Muscle layer of duodenum (tissue), 2 donors: Measurements from ENCODE around the gene CNTNAP2.
"Not testable (repeated sequence)": the region's sequence is repeated elsewhere in the genome, so short reads cannot be mapped to it uniquely, and the experiment has no call there.

ENCODE experiments used
- H3K27ac ChIP-seq: one replicate; pipeline ENCODE4 v1.7.0; 2013; ENCODE audit warnings: mild to moderate bottlenecking, low read length
- H3K27me3 ChIP-seq: one replicate; pipeline ENCODE4 v1.7.0; 2013; ENCODE audit warnings: low read depth, mild to moderate bottlenecking, control low read depth, low read length
- H3K36me3 ChIP-seq, 2 donors: one replicate each; pipeline ENCODE4 v1.7.0; 2013; ENCODE audit warnings: low read length in 2 of 2, control low read depth in 1 of 2, mild to moderate bottlenecking in 1 of 2; ENCODE audit not compliant: insufficient read depth in 2 of 2, control insufficient read depth in 1 of 2
- H3K4me1 ChIP-seq, 2 donors: one replicate each; pipeline ENCODE4 v1.7.0; 2013; ENCODE audit warnings: low read length in 2 of 2, mild to moderate bottlenecking in 2 of 2, control low read depth in 1 of 2, moderate library complexity in 1 of 2; ENCODE audit not compliant: insufficient read depth in 2 of 2, control insufficient read depth in 1 of 2
- H3K4me3 ChIP-seq, 2 donors: one replicate each; pipeline ENCODE4 v1.7.0; 2013; ENCODE audit warnings: low read length in 2 of 2, low read depth in 1 of 2, mild to moderate bottlenecking in 1 of 2
- H3K9me3 ChIP-seq, 2 donors: one replicate each; pipeline ENCODE4 v1.7.0; 2013; ENCODE audit warnings: low read length in 2 of 2, control low read depth in 1 of 2, mild to moderate bottlenecking in 1 of 2; ENCODE audit not compliant: control insufficient read depth in 1 of 2
- donor health status: healthy.

The CNTNAP2 gene

DNA sequence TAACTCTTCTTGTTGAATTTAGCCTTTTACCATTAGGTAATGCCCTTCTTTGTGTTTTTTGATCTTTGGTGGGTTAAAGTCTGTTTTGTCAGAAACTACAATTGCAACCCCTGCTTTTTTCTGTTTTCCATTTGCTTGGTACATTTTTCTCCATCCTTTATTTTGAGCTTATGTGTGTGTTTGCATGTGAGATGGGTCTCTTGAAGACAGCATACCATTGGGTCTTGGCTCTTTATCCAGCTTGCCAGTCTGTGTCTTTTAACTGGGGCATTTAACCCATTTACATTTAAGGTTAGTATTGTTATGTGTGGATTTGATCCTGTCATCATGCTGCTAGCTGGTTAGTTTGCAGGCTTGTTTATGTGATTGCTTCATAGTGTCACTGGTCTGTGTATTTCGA lies 997.9 kb downstream of the CNTNAP2 start:
- peaks cover 0 to 29% of the 10 kb centered on the region in 2 donors for H3K9me3 ChIP-seq
- not testable (repeated sequence) for H3K27ac ChIP-seq, H3K36me3 ChIP-seq, H3K4me3 ChIP-seq, H3K4me1 ChIP-seq, H3K27me3 ChIP-seq

DNA sequence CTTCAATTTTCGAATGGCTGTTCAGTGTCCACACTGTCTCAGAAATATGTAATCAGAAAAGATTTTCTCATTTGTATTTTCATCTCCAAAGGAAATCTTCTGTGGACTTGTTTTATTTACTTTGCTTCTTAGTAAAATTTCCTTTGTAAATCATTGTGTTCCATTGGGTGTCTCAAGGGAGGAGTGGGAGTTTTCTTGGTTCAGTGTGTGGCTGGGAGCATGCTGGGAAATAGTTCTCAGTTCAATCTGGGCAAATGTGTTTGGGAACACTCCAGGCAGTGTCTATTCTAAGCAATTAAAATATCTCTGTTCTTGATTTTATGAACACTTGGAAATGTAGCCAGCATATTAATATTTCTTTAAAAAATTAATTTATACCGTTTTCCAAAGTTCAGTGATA lies 1019.8 kb downstream of the CNTNAP2 start:
- H3K36me3 ChIP-seq, result no peaks in the 10 kb centered on the region
- H3K9me3 ChIP-seq, result no peaks in the 10 kb centered on the region
- no peaks in the 10 kb centered on the region for H3K27me3 ChIP-seq
- no peak overlapping the region for H3K4me3 ChIP-seq
- no peaks in the 10 kb centered on the region for H3K4me1 ChIP-seq
- H3K27ac ChIP-seq, result no peak overlapping the region

DNA sequence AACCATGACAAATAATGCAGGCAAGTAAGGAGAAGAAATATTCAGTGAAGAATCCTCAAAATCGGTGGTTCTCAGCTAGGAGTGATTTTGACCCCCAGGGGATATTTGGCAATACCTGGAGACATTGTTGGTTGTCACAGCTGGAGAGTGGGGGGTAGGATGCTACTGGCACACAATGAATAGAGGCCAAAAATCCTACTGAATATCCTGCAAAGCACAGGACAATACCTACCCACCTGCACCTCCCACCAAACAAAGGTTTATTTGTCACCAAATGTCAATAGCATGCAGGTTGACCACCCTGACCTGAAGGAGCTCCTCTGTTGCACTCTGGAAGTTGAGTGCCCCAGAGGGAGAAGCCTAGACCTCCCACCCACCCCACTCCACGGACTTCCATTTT lies 1028.6 kb downstream of the CNTNAP2 start:
- H3K9me3 ChIP-seq, result no peaks in the 10 kb centered on the region
- no peaks in the 10 kb centered on the region for H3K4me1 ChIP-seq
- H3K27me3 ChIP-seq, result no peaks in the 10 kb centered on the region
- no peak overlapping the region for H3K27ac ChIP-seq
- H3K4me3 ChIP-seq, result no peak overlapping the region
- no peaks in the 10 kb centered on the region for H3K36me3 ChIP-seq

DNA sequence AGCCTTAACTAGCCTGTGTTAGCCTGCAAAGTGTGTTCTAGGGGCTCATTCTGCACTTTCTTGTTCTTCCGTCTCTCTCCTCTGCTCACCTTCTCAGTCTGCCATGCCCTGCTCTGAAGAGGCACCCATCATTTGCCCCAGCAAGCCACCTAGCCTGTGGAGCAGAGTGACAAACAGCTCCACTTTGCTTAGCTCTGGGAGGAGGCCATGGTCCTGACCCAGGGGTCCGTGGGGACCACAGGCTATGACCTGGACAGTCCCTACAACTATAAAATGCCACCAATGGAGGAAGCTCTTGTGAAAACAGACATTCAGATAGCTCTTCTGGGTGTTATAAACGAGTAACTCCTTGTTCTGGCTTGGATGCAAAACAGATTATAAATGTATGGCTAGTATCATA lies 1029.6 kb downstream of the CNTNAP2 start:
- Histone ChIP-seq H3K4me1 (no peaks in the 10 kb centered on the region), H3K27ac (no peak overlapping the region), H3K4me3 (no peak overlapping the region), H3K36me3 (no peaks in the 10 kb centered on the region), H3K9me3 (no peaks in the 10 kb centered on the region), H3K27me3 (no peaks in the 10 kb centered on the region)

DNA sequence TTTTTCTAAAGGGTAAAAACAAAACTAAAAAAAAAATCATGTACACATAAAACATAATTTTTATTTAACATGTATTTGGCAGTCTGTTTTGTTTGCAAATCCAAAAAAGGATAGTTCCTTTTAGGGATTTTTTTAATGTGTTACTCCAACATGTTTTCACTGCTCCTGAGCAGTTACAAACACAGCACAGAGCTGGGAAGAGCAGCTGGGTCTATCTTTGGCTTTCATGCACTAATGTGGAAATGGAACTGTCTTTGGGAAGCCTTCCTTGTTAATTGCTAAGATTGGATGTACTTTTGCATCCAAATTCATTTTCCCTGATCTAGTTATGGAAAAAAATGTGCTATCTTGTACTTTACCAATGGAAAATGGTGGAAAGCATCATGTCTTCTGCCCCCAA lies 1035.1 kb downstream of the CNTNAP2 start:
- H3K4me3 ChIP-seq, result no peak overlapping the region
- H3K36me3 ChIP-seq, result no peaks in the 10 kb centered on the region
- H3K27me3 ChIP-seq, result no peaks in the 10 kb centered on the region
- no peak overlapping the region for H3K27ac ChIP-seq
- no peaks in the 10 kb centered on the region for H3K9me3 ChIP-seq
- H3K4me1 ChIP-seq, result no peaks in the 10 kb centered on the region

DNA sequence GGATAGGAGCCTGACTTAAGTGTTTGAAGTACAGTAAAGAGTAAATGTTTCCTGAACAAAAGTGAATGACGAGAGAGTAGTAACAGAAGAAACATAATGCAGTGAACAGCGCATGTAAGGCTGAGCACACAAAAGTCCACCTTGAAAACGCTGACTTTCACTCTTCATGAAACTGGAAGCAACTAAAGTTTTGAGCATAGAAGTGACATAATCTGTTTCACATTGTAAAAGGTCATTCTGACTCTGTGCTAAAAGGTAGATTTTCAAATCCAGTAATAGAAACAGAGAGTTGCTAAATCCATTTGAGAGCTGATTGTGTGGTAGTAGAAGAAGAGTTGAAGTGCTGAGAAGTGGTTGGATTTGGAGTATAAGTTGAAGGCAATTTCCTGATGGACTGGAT lies 1037.0 kb downstream of the CNTNAP2 start:
- Histone ChIP-seq H3K36me3 (no peaks in the 10 kb centered on the region), H3K27ac (no peak overlapping the region), H3K4me3 (no peak overlapping the region), H3K4me1 (no peaks in the 10 kb centered on the region), H3K9me3 (no peaks in the 10 kb centered on the region), H3K27me3 (no peaks in the 10 kb centered on the region)

DNA sequence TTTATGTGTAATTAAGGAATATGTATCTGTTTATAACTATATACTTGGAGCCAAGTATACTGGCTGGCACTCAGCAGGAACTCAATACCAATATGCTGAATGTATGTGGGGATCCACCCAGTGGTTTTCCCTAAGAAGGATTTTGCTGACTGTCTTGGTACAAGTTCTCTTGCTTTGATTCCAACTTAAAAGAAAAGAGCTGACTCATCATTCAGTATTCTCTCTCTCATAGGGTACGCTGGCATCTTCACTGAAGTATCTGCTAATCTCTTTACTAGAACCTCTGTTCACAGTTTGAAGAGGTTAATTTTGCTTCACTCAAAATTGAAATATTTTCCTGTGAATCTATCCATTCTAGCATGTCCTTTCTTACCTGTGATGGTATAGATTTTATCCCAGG lies 1044.8 kb downstream of the CNTNAP2 start:
- Histone ChIP-seq H3K4me3 (no peak overlapping the region), H3K4me1 (no peaks in the 10 kb centered on the region), H3K36me3 (no peaks in the 10 kb centered on the region), H3K27me3 (no peaks in the 10 kb centered on the region), H3K9me3 (no peaks in the 10 kb centered on the region), H3K27ac (no peak overlapping the region)

DNA sequence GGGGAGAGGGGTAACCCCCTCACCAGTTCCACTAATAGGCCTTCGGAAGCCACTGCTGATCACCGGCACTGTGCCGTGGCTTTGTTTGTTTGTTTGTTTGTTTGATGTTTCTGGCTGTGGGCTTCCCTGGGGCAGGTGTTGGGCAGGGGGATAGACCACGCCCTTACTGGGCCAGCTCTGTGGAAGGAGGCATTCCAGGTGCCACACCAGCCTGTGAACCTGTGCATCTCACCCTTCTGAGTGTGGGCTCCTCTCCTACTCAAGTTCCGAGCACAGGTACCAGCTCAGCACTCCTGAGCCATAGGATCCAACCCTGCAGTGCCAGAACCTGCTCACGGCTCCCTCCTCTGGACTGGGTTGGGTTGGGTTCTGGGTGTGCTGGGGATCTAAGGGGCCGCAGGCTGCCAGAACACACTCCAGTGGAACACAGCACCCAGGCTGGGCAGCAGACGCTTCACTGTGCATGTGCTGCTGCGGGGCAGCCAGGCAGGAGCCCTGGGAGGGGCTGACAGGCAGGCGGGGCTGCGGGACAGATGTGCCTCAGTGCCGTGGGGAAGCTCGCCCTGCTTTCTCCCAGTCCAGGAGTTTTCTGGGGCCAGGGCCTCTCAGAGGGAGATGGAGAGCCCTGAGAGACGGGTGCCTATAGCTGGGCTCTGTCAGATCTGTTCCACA lies 1053.9 kb downstream of the CNTNAP2 start:
- no peak overlapping the region for H3K4me3 ChIP-seq
- H3K27me3 ChIP-seq, result no peaks in the 10 kb centered on the region

DNA sequence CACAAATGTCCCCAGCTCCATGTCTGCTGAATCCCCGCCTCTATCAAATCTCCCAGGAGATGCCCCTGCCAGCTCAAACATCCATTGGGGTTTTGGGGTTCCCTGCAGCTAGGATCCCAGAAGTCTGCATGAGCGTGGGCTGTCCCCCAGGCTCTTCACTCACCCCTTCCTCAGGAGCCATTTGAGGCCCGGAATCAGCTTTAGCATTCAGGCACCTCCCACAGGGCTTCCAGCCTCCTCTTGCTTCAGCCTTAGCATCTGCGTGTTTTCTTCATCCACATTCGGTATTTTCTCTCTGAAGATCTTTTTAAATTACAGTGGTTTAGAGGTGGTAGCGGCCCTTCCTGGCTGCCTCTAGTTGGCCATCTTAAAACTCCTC lies 1054.4 kb downstream of the CNTNAP2 start:
- Histone ChIP-seq H3K27me3 (no peaks in the 10 kb centered on the region), H3K4me3 (no peak overlapping the region), H3K27ac (no peak overlapping the region), H3K36me3 (no peaks in the 10 kb centered on the region), H3K4me1 (no peaks in the 10 kb centered on the region), H3K9me3 (no peaks in the 10 kb centered on the region)

More for the DNA sequence above, 1053.9 kb downstream of the CNTNAP2 start:
- H3K9me3 ChIP-seq, result no peaks in the 10 kb centered on the region
- no peak overlapping the region for H3K27ac ChIP-seq
- no peaks in the 10 kb centered on the region for H3K4me1 ChIP-seq
- no peaks in the 10 kb centered on the region for H3K36me3 ChIP-seq

DNA sequence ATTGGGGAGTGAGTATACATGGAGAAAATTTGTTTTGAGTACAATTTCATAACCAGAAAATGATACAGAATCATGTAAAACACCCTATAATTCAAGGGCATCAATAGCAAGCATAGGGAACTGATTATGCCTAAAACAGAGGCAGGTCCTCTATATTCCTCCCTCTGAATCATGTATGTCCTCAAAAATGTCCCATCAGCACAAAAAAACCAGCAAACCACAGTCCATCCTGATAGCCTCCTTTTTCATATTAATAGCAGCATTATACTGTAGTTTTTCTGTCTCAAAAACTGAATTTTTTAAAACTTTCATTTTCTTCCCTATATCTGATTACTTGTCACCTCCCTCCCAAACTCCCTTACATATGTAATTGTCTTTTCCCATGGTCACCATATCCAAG lies 1057.3 kb downstream of the CNTNAP2 start:
- no peaks in the 10 kb centered on the region for H3K4me1 ChIP-seq
- no peaks in the 10 kb centered on the region for H3K36me3 ChIP-seq
- no peak overlapping the region for H3K4me3 ChIP-seq
- H3K27ac ChIP-seq, result no peak overlapping the region
- no peaks in the 10 kb centered on the region for H3K9me3 ChIP-seq
- H3K27me3 ChIP-seq, result no peaks in the 10 kb centered on the region

DNA sequence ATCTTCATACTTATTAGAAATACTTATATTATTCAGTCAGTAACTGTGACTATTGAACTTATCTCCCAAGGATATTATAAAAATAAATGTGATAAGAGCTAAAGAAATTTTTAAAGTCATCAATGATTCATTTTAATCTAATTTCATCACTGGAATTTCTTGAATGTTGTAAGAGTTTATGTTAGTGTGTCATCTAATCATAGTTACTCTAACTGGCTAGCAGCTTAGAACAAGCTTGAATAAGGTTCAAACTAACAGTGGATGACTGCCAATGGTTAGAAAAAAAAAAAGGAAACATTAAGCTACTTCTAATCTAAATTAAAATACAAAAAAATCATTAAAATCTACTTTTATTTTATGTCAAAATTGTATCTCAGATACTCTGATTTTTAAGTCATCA lies 1066.3 kb downstream of the CNTNAP2 start:
- no peaks in the 10 kb centered on the region for H3K27me3 ChIP-seq
- no peak overlapping the region for H3K27ac ChIP-seq
- no peaks in the 10 kb centered on the region for H3K4me1 ChIP-seq
- H3K36me3 ChIP-seq, result no peaks in the 10 kb centered on the region
- H3K9me3 ChIP-seq, result no peaks in the 10 kb centered on the region
- no peak overlapping the region for H3K4me3 ChIP-seq

DNA sequence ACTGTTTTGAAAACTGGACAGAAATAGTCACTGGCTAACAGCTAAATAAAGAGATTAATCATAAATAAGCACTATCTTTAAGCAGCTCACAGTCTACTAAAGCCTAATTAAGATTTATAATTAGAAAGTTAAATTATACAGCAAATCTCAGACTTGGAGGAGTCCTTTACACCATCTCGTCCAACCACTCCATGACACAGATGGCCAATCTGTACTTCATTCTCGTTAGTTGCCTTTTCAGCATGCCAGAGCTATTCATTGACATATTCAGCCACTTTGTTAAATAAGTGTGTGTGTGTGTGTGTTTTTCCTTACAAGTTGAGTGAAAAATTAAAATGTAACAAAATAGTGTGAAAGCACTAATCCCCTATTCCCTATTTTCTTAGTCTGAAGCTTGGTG lies 1066.7 kb downstream of the CNTNAP2 start:
- Histone ChIP-seq H3K4me3 (no peak overlapping the region), H3K36me3 (no peaks in the 10 kb centered on the region), H3K27ac (no peak overlapping the region), H3K9me3 (no peaks in the 10 kb centered on the region), H3K27me3 (no peaks in the 10 kb centered on the region), H3K4me1 (no peaks in the 10 kb centered on the region)
